ENCODE data around the gene CFC1B.
"Not testable (repeated sequence)": the region's sequence is repeated elsewhere in the genome, so short reads cannot be mapped to it uniquely, and the experiment has no call there.

Gene CFC1B

GRCh38 chr2:130571929-130572328 lies 50.9 kb downstream of the CFC1B start:
- DNase-seq: not testable (repeated sequence)

- not testable (repeated sequence) for DNase-seq
Observed at GRCh38 chr2:130574230-130574629, 53.2 kb downstream of the CFC1B start.

GRCh38 chr2:130576209-130576784 lies 55.3 kb downstream of the CFC1B start:
- DNase-seq: not testable (repeated sequence)

- not testable (repeated sequence) for DNase-seq
Observed at GRCh38 chr2:130577559-130577958, 56.5 kb downstream of the CFC1B start.

Measured in bone marrow (tissue), 2 donors.